ENCODE measurements around the gene GRM8. TPM values are rescaled to one million over a fixed set of nuclear protein-coding genes. Genes with fewer than 3 reads are reported as not detected.

The GRM8 gene
- total RNA-seq, 1 experiment from 2014 or later: not detected

DNA sequence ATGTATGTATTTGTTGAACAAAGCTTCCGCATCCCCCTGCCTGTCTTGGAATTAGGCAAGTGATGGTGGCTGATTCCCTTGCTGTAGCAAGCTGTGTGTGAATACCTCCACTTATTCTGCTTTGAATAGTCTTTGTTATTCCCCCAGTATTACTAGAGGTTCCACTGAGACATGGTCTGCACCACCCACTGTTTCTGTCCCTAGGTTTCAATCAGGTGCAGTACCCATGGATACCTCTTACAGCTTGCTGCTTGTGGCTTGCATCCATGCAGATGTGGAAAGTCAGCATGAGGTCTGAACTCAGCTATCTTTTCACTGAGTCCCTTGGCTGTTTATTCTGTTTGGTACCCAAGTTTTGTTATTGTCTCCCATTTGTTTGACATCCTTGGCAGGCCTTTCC is 447.4 kb downstream of the GRM8 start:
- in situ Hi-C loops (cut with HindIII; ENCODE audit: low pct_unique_long_range_greater_than_20kb, low sequenced_read_pairs): no loop called here
- DNase-seq (ENCODE audit: low read depth): no peak

DNA sequence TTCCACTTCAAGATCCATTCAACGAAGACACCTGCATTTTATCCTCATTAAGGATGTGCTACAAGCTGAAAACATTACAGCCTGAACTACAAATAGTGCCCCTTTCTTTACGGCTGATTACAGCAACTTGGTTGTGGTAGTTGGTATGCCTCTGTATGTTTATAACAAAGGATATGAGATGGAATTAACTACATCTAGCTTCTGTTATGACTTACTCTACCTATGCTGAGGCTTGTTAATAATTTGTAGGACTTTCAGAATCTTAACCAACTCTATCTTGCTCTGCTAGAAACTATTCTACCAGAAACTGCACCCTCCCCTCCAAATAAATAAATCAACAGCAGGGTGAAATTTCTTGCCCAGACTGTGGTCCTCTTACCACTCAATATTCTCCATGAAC is 448.1 kb downstream of the GRM8 start:
- no peak for DNase-seq (ENCODE audit: low read depth)
- in situ Hi-C loops (cut with HindIII; ENCODE audit: low pct_unique_long_range_greater_than_20kb, low sequenced_read_pairs): no loop called here

DNA sequence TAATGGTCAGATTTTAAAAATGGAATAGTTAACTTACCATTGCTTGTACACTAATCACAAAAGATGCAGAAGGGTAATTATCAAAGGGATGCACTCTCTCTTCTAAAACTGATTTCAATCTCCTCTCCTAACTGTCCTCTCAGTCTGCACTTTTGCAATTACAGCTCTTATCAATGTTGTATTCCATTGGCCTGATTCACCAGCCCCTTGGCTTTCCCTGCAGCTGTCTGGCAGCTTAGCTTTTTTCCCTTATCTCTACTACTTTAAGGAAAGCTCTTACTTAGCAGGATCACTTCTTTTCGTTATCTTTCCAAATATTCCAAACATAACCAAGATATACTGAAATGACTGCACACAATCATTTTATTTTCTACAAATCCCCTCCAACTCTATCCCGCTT is 448.8 kb downstream of the GRM8 start:
- in situ Hi-C loops (cut with HindIII; ENCODE audit: low pct_unique_long_range_greater_than_20kb, low sequenced_read_pairs): no loop called here
- DNase-seq (ENCODE audit: low read depth): no peak

DNA sequence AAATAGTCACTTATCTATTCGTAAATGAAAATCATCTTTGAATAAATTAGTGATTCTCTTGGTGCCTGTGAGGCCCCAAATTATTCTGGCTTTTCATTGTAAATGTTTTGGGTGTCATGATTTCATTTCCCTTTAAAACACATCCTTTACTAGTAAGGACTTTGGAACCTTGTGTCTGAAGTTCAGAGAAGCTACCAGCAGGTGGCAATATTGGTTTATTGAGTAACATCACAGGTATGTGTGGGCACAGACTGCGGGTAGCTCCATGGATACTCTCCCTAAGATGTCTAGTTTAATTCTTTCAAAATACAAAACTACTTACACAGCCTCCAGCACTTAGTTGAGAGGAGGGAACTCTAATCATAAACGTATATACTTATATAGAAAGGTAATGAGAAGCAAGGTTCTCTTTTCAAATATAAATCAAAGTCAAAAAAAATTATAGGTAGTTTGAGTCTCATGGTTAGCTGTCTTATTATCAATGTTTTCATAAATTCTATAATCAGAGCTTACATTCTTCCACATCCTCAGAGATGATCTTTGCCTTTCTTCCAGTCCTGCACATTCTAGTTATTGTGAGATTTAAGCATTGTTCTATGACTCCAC is 449.6 kb downstream of the GRM8 start:
- DNase-seq (ENCODE audit: low read depth): peak; percentile 47
- in situ Hi-C loops (cut with HindIII; ENCODE audit: low pct_unique_long_range_greater_than_20kb, low sequenced_read_pairs): no loop called here

DNA sequence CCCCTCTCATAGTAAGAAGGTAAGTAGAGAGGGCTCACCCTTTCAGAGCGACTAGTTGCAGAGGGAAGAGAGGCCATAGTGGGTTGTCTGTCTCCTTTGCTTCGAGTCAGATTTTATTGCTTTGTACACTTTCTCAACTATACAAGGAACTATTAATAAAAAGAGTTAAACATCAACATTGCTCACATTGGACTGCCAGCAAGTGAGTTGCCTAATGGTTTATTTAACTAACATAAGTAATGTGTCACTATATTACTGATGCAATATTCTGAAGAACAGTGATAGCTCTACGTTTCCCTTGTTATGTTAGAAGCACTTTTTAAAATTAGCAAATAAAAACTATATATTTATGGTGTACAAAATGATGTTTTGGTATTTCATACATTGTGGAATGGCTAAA is 451.0 kb downstream of the GRM8 start:
- no peak for DNase-seq (ENCODE audit: low read depth)
- in situ Hi-C loops (cut with HindIII; ENCODE audit: low pct_unique_long_range_greater_than_20kb, low sequenced_read_pairs): no loop called here

DNA sequence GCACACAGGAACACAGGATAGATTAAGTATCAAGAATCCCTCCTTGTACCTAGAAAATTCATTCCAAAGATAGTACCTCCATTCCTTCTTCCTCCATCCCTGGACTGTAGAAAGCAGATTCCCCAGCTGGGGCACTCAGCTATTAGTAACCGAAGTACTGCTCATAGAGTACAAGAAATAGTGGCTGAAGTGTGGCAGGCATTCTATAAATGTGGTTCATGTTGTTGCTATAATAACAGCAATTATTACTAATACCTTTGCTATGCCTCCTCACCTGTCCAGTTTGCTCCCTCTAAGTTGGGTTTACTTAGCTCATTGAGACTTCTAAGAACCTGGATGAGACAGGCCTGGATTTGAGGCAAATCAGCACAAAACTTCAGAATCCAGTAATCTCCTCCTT is 453.2 kb downstream of the GRM8 start:
- DNase-seq (ENCODE audit: low read depth): no peak
- in situ Hi-C loops (cut with HindIII; ENCODE audit: low pct_unique_long_range_greater_than_20kb, low sequenced_read_pairs): no loop called here

DNA sequence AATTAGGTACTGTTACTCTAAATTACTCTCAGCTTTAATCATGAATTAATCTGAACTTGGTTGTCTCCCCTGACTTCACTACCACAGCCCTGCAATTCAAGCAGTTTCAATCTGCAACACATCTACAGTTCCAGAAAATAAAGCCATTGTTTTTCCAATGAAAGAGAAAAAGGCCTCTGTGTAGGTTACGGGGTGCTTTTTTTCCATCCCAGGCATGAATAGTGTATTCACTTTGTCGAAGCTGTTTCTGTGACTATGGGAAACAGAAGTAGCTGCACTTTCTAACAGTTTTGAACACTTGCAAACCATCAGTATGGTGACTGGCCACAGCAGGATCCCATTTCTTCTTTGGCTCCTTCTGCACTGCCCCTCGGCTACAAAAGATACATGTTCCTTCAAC is 460.2 kb downstream of the GRM8 start:
- in situ Hi-C loops (cut with HindIII; ENCODE audit: low pct_unique_long_range_greater_than_20kb, low sequenced_read_pairs): no loop called here
- DNase-seq (ENCODE audit: low read depth): no peak

DNA sequence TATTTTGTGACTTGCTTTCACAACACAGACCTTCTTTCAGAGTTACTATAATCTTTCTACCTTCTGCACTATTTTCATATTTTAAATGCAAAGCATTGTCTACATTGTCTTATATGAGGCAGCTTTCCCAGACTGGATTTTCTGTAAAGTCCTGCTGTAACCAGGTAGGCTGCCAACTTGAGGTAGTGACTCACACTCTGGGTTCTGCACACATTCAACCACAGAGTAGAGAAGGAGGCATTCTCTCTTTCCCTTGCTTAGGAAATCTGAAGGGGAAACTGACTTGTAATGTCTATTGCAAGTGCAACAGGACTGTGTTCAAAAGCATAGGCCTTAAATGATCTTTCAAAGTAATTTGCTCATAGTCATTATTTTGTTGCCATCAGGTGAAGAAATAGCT is 461.4 kb downstream of the GRM8 start:
- DNase-seq (ENCODE audit: low read depth): no peak
- in situ Hi-C loops (cut with HindIII; ENCODE audit: low pct_unique_long_range_greater_than_20kb, low sequenced_read_pairs): no loop called here

DNA sequence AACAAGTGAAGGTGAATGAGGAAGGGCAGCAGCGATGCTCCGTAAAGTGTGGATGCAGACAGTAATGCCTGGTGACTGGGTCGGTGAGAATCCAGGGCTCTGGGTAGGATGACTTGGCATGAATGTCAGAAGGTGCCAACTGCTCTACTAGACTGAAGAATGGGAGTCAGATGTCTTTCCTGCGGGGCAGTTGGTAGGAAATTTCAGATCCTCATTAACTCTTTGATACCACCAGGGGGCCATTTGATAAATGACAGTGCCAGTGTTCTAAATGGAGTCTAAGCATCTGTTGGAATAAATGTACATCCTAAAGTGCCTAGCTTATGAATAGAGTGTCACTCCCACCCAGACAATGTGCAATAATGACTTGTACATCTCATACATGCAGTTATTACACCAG is 462.0 kb downstream of the GRM8 start:
- in situ Hi-C loops (cut with HindIII; ENCODE audit: low pct_unique_long_range_greater_than_20kb, low sequenced_read_pairs): no loop called here
- DNase-seq (ENCODE audit: low read depth): no peak

DNA sequence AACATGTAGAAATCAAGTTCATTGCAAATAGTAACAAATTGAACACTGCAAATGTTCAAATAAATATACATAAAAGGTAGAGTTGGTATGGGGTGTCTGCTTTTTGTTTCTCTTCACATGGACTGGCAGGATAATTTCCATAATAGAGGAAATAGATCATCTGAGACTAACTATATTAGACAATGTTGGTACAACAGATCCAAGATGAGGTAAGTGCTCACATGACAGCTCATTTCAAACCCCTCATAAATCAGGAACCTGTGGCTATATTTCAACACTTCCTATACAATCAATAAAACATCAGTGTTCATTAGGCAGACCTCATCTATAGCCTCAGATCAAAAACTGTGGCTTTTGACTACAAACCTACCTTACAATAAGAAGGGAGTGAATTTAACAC is 469.1 kb downstream of the GRM8 start:
- in situ Hi-C loops (cut with HindIII; ENCODE audit: low pct_unique_long_range_greater_than_20kb, low sequenced_read_pairs): no loop called here
- DNase-seq (ENCODE audit: low read depth): no peak

DNA sequence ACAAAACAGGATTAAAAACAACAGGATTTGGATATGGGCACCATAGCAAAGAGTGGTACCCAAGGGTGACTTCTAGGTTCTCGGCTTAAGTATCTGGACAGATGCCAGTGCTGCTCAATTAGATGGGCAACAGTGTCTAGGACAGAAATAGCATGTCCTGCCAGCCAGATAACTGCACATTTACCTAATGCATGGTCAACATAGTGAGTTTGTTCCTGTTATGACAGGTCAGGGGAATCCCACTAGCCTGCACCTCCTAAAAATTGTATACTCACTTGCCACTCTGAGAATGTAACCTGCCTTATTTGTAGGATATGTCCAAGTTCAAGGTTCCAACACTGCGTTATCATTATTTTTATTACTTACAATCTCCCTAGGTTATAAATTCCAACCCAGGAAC is 471.7 kb downstream of the GRM8 start:
- DNase-seq (ENCODE audit: low read depth): no peak
- in situ Hi-C loops (cut with HindIII; ENCODE audit: low pct_unique_long_range_greater_than_20kb, low sequenced_read_pairs): no loop called here

DNA sequence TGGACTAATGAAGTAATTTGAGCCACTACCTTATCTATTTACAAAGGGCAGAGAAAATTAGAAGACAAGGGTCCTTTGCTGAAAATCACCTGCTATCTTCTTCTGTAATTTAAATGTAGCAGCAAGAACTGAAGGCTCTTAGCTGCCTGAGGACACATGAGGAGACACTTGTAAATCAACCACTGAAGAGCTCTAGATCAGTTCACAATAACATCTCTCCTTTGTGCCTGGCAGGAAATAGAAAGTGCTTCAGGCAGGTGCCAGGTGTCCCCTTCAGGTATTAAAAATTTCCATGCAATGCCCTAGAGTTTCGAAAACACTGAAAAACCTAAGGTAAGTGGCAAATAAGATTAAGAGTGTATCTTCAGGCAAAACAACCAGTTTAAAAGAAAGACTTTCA is 474.6 kb downstream of the GRM8 start:
- no peak for DNase-seq (ENCODE audit: low read depth)
- in situ Hi-C loops (cut with HindIII; ENCODE audit: low pct_unique_long_range_greater_than_20kb, low sequenced_read_pairs): no loop called here

DNA sequence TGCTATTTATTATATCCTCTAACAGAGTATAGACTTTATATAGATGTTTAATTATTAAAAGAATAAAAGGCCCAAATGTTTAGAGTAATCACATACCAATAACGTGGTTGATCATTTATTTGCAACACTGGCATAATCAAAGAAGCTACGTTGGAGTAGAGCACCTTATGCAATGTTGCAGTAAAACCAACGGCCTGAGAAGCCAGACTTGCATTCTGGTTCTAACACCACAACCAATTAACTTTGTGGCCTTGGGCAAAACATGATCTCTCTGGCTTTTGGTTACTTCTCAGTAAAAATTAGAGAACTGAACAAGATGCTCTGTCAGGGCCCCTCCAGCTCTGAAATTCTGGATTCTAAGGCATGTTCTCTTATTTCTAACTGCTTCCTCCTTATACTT is 476.2 kb downstream of the GRM8 start:
- in situ Hi-C loops (cut with HindIII; ENCODE audit: low pct_unique_long_range_greater_than_20kb, low sequenced_read_pairs): no loop called here
- no peak for DNase-seq (ENCODE audit: low read depth)

DNA sequence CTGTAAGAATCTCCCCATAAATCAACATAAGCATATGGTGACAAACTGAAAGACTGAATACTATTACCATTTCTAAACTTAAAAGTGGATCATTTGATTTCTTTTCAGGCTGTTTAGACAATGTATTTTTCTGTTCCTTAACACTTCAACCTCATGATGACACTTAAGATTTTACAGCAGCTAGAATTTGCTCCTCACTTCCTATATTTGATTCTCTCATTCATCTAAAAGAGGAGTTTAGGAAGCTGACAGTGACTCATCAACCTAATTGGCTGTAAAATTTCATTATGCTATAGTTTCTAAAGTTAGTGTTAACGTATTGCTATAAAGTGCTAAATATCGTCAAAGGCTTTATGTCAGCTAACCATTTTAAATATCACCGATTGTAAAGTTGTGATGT is 478.7 kb downstream of the GRM8 start:
- in situ Hi-C loops (cut with HindIII; ENCODE audit: low pct_unique_long_range_greater_than_20kb, low sequenced_read_pairs): no loop called here
- no peak for DNase-seq (ENCODE audit: low read depth)

DNA sequence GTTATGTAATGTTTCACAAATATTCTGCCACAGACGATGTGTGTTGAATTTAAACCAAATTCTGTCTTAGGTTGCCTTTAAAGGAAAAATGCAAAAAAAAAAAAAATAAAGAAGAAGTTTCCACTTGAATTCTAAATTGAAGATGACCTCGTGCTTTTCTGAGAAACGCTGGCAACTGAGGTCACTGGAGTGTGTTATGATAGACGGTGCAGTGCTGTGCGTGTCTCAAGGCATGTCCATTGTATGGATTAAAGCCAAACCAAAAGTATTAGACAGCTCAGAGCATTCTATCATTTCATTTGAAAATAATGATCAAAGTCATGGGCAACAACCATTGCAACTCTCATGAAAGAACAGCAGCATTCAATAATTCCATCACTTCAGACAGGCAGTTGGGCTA is 483.9 kb downstream of the GRM8 start:
- DNase-seq (ENCODE audit: low read depth): no peak
- in situ Hi-C loops (cut with HindIII; ENCODE audit: low pct_unique_long_range_greater_than_20kb, low sequenced_read_pairs): no loop called here

DNA sequence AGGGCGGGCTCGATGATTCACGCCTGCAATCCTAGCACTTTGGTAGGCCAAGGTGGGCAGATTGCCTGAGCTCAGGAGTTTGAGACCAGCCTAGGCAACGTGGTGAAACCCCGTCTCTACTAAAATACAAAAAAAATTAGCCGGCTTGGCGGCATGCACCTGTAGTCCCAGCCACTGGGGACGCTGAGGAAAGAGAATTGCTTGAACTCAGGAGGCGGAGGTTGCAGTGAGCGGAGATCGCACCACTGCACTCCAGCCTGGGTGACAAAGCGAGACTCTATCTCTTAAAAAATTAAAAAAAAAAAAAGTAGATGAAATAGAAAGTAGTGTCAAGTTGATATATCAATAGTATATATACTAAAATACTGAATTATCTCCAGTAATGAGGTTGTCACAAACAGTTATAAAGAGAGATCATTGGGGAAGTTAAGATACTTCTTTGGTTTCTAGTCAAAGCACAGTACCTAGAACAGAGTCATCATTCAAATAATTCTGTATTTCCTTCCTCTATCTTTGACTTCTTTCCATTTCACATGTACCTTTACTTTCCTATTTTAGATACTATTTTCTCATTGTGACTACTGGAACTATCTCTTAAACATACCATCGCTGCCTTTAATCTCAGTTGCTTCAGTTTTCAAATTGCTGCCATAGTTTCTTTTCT is 491.7 kb downstream of the GRM8 start:
- in situ Hi-C loops (cut with HindIII; ENCODE audit: low pct_unique_long_range_greater_than_20kb, low sequenced_read_pairs): no loop called here
- DNase-seq (ENCODE audit: low read depth): no peak

DNA sequence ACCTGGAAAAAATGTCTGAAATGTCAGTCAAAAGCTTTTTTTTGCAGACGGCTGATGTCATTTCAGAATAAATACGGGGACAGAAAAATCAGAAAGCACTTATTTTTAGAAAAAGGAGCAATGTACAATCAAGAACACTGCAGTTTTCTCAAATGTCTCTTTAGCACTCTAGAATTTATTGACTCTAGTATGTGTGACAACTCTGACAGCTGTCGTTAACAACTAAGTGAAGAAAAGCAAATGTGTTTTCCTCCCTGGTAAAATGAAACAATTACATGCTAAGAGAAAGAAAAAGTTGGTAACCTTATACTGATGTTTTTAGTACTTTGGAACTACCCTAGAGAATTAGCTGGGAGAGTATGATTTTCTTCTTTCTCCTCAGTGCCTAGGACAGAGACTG is 497.4 kb downstream of the GRM8 start:
- in situ Hi-C loops (cut with HindIII; ENCODE audit: low pct_unique_long_range_greater_than_20kb, low sequenced_read_pairs): no loop called here

DNA sequence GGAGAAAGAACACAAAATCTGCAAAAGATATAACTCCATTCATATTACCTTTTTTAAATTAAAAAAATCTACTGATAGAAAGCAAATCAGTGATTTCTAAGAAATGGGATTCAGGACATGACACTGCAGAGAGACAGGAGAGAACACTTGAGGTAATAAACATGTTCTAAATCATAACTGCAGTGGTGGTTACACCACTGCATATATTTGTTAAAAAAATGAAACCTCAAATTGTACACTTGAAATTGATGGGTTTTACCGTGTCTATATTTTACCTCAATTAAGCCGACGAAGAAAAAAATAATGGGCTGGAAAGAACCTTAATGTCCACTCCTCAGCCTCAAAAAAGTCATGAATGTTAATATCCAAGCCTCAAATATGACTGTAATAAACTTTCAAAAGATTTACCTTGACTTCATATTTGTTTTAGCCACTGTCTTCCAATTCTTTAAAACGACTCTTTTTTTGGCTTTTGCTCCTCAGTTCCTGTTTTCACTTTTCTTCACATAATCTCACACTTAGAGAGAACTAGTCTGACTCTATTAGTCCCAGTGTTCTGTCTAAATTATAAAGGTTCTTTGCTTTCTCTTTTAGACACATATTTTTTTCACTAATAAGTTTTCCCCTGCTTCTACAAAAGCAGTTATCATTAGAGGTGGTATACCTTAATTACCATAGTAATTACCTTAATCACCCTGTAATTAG is 502.4 kb downstream of the GRM8 start:
- in situ Hi-C loops (cut with HindIII; ENCODE audit: low pct_unique_long_range_greater_than_20kb, low sequenced_read_pairs): no loop called here
- no peak for DNase-seq (ENCODE audit: low read depth)

More for the DNA sequence above, 497.4 kb downstream of the GRM8 start:
- no peak for DNase-seq (ENCODE audit: low read depth)

DNA sequence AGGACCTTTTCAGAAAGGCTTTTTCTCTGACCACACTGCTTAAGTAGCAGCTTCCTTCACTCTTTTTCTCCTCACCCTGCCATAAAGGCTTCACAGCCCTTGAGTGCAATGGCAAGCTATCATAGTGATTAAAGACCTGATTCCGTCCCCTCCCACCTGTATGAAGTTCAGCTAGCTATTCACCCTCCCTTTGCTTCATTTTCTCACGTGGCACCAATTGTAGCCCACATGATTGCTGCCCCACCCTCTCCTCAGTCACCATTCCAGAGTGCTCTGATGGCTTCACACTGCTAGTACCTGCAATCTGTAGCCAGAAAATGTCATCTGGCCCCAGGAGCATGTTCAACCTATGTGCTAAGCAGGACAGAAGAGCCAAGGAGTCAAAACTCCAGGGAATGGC is 523.8 kb downstream of the GRM8 start:
- in situ Hi-C loops (cut with HindIII; ENCODE audit: low pct_unique_long_range_greater_than_20kb, low sequenced_read_pairs): no loop called here
- no peak for DNase-seq (ENCODE audit: low read depth)

DNA sequence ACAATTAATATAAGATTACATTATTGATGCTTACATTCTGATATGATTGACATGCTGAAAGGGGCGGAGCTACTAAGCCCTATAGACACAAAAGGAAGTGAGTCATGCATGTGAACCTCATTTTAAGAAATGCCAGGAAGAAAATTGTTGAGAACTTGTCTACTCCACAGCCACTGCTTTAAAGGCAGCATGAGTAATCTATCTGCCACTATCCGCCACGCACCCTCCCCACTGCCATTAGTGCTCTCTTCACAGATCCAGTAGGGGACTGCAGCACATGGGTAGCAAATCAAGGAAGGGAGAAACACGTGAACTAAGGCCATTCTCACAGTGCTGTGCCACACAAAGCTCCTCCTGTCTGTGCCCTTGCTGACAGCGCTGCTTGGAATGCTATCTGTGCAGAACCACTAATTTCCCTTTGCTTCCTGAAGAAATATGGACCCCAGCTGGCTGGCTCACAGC is 524.8 kb downstream of the GRM8 start:
- no peak for DNase-seq (ENCODE audit: low read depth)

More for the DNA sequence above, 524.8 kb downstream of the GRM8 start:
- in situ Hi-C loops (cut with HindIII; ENCODE audit: low pct_unique_long_range_greater_than_20kb, low sequenced_read_pairs): no loop called here

All from Caki2 (cell line).